ENCODE results near the gene LIMS2.

The LIMS2 gene

GRCh38 chr2:127650785-127651380, 24.4 kb downstream of the LIMS2 start:
- Histone ChIP-seq H3K9me3 (no peaks in the 10 kb centered on the region), H3K27me3 (no peaks in the 10 kb centered on the region), H3K36me3 (no peaks in the 10 kb centered on the region), H3K4me1 (peaks cover 12% of the 10 kb centered on the region), H3K4me3 (ENCODE audit: low read depth, low read length) (no peak overlapping the region)
- no peak for TF ChIP-seq CTCF (IDR thresholded peaks at IDR 0.05; ENCODE audit: low read depth, low read length)
- no peak for DNase-seq

GRCh38 chr2:127650041-127650784, 25.1 kb downstream of the LIMS2 start:
- no peak for DNase-seq
- Histone ChIP-seq H3K27me3 (no peaks in the 10 kb centered on the region), H3K4me3 (ENCODE audit: low read depth, low read length) (no peak overlapping the region), H3K36me3 (no peaks in the 10 kb centered on the region), H3K9me3 (no peaks in the 10 kb centered on the region), H3K4me1 (peaks cover 12% of the 10 kb centered on the region)
- no peak for TF ChIP-seq CTCF (IDR thresholded peaks at IDR 0.05; ENCODE audit: low read depth, low read length)

- no peaks in the 10 kb centered on the region for H3K27me3 ChIP-seq
- H3K4me1 ChIP-seq, result peaks cover 12% of the 10 kb centered on the region
Observed at GRCh38 chr2:127649684-127650040, 25.7 kb downstream of the LIMS2 start.

GRCh38 chr2:127649100-127649611, 26.2 kb downstream of the LIMS2 start:
- Histone ChIP-seq H3K9me3 (no peaks in the 10 kb centered on the region), H3K36me3 (no peaks in the 10 kb centered on the region), H3K4me3 (ENCODE audit: low read depth, low read length) (no peak overlapping the region), H3K27me3 (no peaks in the 10 kb centered on the region), H3K4me1 (peaks cover 12% of the 10 kb centered on the region)
- TF ChIP-seq CTCF (IDR thresholded peaks at IDR 0.05; ENCODE audit: low read depth, low read length), result no peak
- DNase-seq, result no peak

More at GRCh38 chr2:127649684-127650040, 25.7 kb downstream of the LIMS2 start:
- no peaks in the 10 kb centered on the region for H3K9me3 ChIP-seq
- no peak overlapping the region for H3K4me3 ChIP-seq (ENCODE audit: low read depth, low read length)
- peak; percentile 71 for TF ChIP-seq CTCF (IDR thresholded peaks at IDR 0.05; ENCODE audit: low read depth, low read length)
- DNase-seq, result peak; percentile 84
- no peaks in the 10 kb centered on the region for H3K36me3 ChIP-seq

GRCh38 chr2:127648321-127648720, 27.0 kb downstream of the LIMS2 start:
- Histone ChIP-seq H3K27me3 (no peaks in the 10 kb centered on the region), H3K4me1 (peaks cover 12% of the 10 kb centered on the region), H3K4me3 (ENCODE audit: low read depth, low read length) (no peak overlapping the region)

More at GRCh38 chr2:127648321-127648720, 27.0 kb downstream of the LIMS2 start:
- Histone ChIP-seq H3K36me3 (no peaks in the 10 kb centered on the region), H3K9me3 (no peaks in the 10 kb centered on the region)
- DNase-seq, result no peak
- no peak for TF ChIP-seq CTCF (IDR thresholded peaks at IDR 0.05; ENCODE audit: low read depth, low read length)

All from BE2C (cell line).